ENCODE data around the gene NONO. TPM values are rescaled to one million over a fixed set of nuclear protein-coding genes. Genes with fewer than 3 reads are reported as not detected.
"Not testable (repeated sequence)": the region's sequence is repeated elsewhere in the genome, so short reads cannot be mapped to it uniquely, and the experiment has no call there.

NONO gene
- total and polyA plus RNA-seq, 9 donors = 209 to 516 (median 361) TPM

- Histone ChIP-seq H3K27ac (no peak overlapping the region), H3K36me3 (no peaks in the 10 kb centered on the region), H3K4me1 (ENCODE audit: insufficient read depth) (peaks cover 4% of the 10 kb centered on the region), H3K27me3 (no peaks in the 10 kb centered on the region), H3K4me3 (no peak overlapping the region), H3K9me3 (no peaks in the 10 kb centered on the region)
- 65 to 72% (median 69%) methylated on average over 5 of the region's 5 CpGs for WGBS, 3 donors
- DNase-seq = no peak
- intact Hi-C loops (cut with DNase I) = no loop called here
- no peak for TF ChIP-seq EP300 (IDR thresholded peaks at IDR 0.05)
- no peak for TF ChIP-seq CTCF (IDR thresholded peaks at IDR 0.05)
- no peak for TF ChIP-seq POLR2A (IDR thresholded peaks at IDR 0.05)
Measured at GRCh38 chrX:71302461-71303213, 19.2 kb downstream of the NONO start.

- no peaks in the 10 kb centered on the region for H3K4me1 ChIP-seq (ENCODE audit: insufficient read depth)
- no peaks in the 10 kb centered on the region for H3K9me3 ChIP-seq
- no peaks in the 10 kb centered on the region for H3K36me3 ChIP-seq
- intact Hi-C loops (cut with DNase I) = no loop called here
- 69 to 70% (median 69%) methylated on average over 2 of the region's 2 CpGs for WGBS, 3 donors
- no peak overlapping the region for H3K27ac ChIP-seq
- no peak for DNase-seq
- no peak for TF ChIP-seq CTCF (IDR thresholded peaks at IDR 0.05)
- no peaks in the 10 kb centered on the region for H3K27me3 ChIP-seq
- H3K4me3 ChIP-seq = no peak overlapping the region
Measured at GRCh38 chrX:71304561-71304960, 21.1 kb downstream of the NONO start.

- H3K27me3 ChIP-seq = no peaks in the 10 kb centered on the region
- DNase-seq = no peak
- H3K9me3 ChIP-seq = no peaks in the 10 kb centered on the region
- H3K4me1 ChIP-seq (ENCODE audit: insufficient read depth) = no peaks in the 10 kb centered on the region
- intact Hi-C loops (cut with DNase I) = no loop called here
- H3K36me3 ChIP-seq = no peaks in the 10 kb centered on the region
- no peak overlapping the region for H3K27ac ChIP-seq
- H3K4me3 ChIP-seq = no peak overlapping the region
- no peak for TF ChIP-seq POLR2A (IDR thresholded peaks at IDR 0.05)
- no peak for TF ChIP-seq EP300 (IDR thresholded peaks at IDR 0.05)
- no peak for TF ChIP-seq CTCF (IDR thresholded peaks at IDR 0.05)
- 79 to 87% (median 86%) methylated on average over 7 of the region's 7 CpGs for WGBS, 3 donors
Measured at GRCh38 chrX:71315917-71316316, 32.5 kb downstream of the NONO start.

GRCh38 chrX:71316959-71317358, 33.5 kb downstream of the NONO start:
- H3K27ac ChIP-seq; H3K4me1 ChIP-seq (ENCODE audit: insufficient read depth); H3K4me3 ChIP-seq; intact Hi-C loops (cut with DNase I); DNase-seq; H3K27me3 ChIP-seq; H3K9me3 ChIP-seq; H3K36me3 ChIP-seq: not testable (repeated sequence)
- WGBS, 3 donors = 25 to 29% methylated on average over 1 of the region's 1 CpG; no CpG with 5 or more reads in 1 of the 3 donors

GRCh38 chrX:71320126-71320525, 36.7 kb downstream of the NONO start:
- 67 to 82% (median 74%) methylated on average over 1 of the region's 1 CpG for WGBS, 3 donors
- Histone ChIP-seq H3K4me1 (ENCODE audit: insufficient read depth) (no peaks in the 10 kb centered on the region), H3K9me3 (no peaks in the 10 kb centered on the region), H3K4me3 (no peak overlapping the region), H3K27ac (no peak overlapping the region), H3K36me3 (no peaks in the 10 kb centered on the region), H3K27me3 (no peaks in the 10 kb centered on the region)
- DNase-seq = no peak
- TF ChIP-seq POLR2A (IDR thresholded peaks at IDR 0.05) (no peak), CTCF (IDR thresholded peaks at IDR 0.05) (no peak), EP300 (IDR thresholded peaks at IDR 0.05) (no peak)
- intact Hi-C loops (cut with DNase I) = no loop called here
